ENCODE results near the gene EGFLAM.
A peak's percentile ranks its signal among the peaks of the same experiment; 100 is the strongest.

EGFLAM gene

GRCh38 chr5:38241655-38242054 is 16.7 kb upstream of the EGFLAM start:
- Histone ChIP-seq H3K4me1 (ENCODE audit: control insufficient read depth, insufficient read depth, low read length) (no peaks in the 10 kb centered on the region), H3K27ac (ENCODE audit: insufficient read depth, low read depth, low read length, poor library complexity, severe bottlenecking) (no peak overlapping the region), H3K4me3 (ENCODE audit: insufficient read depth, low read depth, low read length) (no peak overlapping the region), H3K36me3 (ENCODE audit: control insufficient read depth, insufficient read depth, low read length) (no peaks in the 10 kb centered on the region), H3K9me3 (ENCODE audit: control insufficient read depth, low read length) (no peaks in the 10 kb centered on the region), H3K27me3 (ENCODE audit: control insufficient read depth, insufficient read depth, low read length, poor library complexity, severe bottlenecking) (no peaks in the 10 kb centered on the region)
- WGBS, 2 experiments = 79 to 90% methylated on average over 5 of the region's 5 CpGs

- Histone ChIP-seq H3K4me3 (ENCODE audit: insufficient read depth, low read depth, low read length) (no peak overlapping the region), H3K27me3 (ENCODE audit: control insufficient read depth, insufficient read depth, low read length, poor library complexity, severe bottlenecking) (no peaks in the 10 kb centered on the region), H3K36me3 (ENCODE audit: control insufficient read depth, insufficient read depth, low read length) (no peaks in the 10 kb centered on the region), H3K4me1 (ENCODE audit: control insufficient read depth, insufficient read depth, low read length) (no peaks in the 10 kb centered on the region), H3K9me3 (ENCODE audit: control insufficient read depth, low read length) (no peaks in the 10 kb centered on the region), H3K27ac (ENCODE audit: insufficient read depth, low read depth, low read length, poor library complexity, severe bottlenecking) (no peak overlapping the region)
- 95 to 97% methylated on average over 6 of the region's 6 CpGs for WGBS, 2 experiments
Observed at GRCh38 chr5:38245307-38245706, 13.1 kb upstream of the EGFLAM start.

GRCh38 chr5:38249301-38249700 is 9.1 kb upstream of the EGFLAM start:
- Histone ChIP-seq H3K27ac (ENCODE audit: insufficient read depth, low read depth, low read length, poor library complexity, severe bottlenecking) (no peak overlapping the region), H3K4me3 (ENCODE audit: insufficient read depth, low read depth, low read length) (no peak overlapping the region), H3K4me1 (ENCODE audit: control insufficient read depth, insufficient read depth, low read length) (no peaks in the 10 kb centered on the region), H3K36me3 (ENCODE audit: control insufficient read depth, insufficient read depth, low read length) (no peaks in the 10 kb centered on the region), H3K9me3 (ENCODE audit: control insufficient read depth, low read length) (no peaks in the 10 kb centered on the region), H3K27me3 (ENCODE audit: control insufficient read depth, insufficient read depth, low read length, poor library complexity, severe bottlenecking) (no peaks in the 10 kb centered on the region)
- 42 to 46% methylated on average over 1 of the region's 1 CpG for WGBS, 2 experiments

- Histone ChIP-seq H3K4me3 (ENCODE audit: insufficient read depth, low read depth, low read length) (no peak overlapping the region), H3K4me1 (ENCODE audit: control insufficient read depth, insufficient read depth, low read length) (no peaks in the 10 kb centered on the region), H3K9me3 (ENCODE audit: control insufficient read depth, low read length) (no peaks in the 10 kb centered on the region), H3K36me3 (ENCODE audit: control insufficient read depth, insufficient read depth, low read length) (no peaks in the 10 kb centered on the region), H3K27ac (ENCODE audit: insufficient read depth, low read depth, low read length, poor library complexity, severe bottlenecking) (no peak overlapping the region), H3K27me3 (ENCODE audit: control insufficient read depth, insufficient read depth, low read length, poor library complexity, severe bottlenecking) (peaks cover under 1% of the 10 kb centered on the region)
- WGBS, 2 experiments = 92 to 100% methylated on average over 1 to 2 of the region's 2 CpGs
Observed at GRCh38 chr5:38249812-38250211, 8.5 kb upstream of the EGFLAM start.

- peaks cover 12% of the 10 kb centered on the region for H3K27me3 ChIP-seq (ENCODE audit: control insufficient read depth, insufficient read depth, low read length, poor library complexity, severe bottlenecking)
- H3K27ac ChIP-seq (ENCODE audit: insufficient read depth, low read depth, low read length, poor library complexity, severe bottlenecking) = no peak overlapping the region
- no peaks in the 10 kb centered on the region for H3K36me3 ChIP-seq (ENCODE audit: control insufficient read depth, insufficient read depth, low read length)
- H3K4me1 ChIP-seq (ENCODE audit: control insufficient read depth, insufficient read depth, low read length) = peaks cover 3% of the 10 kb centered on the region
- H3K4me3 ChIP-seq (ENCODE audit: insufficient read depth, low read depth, low read length) = no peak overlapping the region
- no peaks in the 10 kb centered on the region for H3K9me3 ChIP-seq (ENCODE audit: control insufficient read depth, low read length)
- 91 to 92% methylated on average over 8 of the region's 8 CpGs for WGBS, 2 experiments
Observed at GRCh38 chr5:38250763-38251448, 7.5 kb upstream of the EGFLAM start.

GRCh38 chr5:38253759-38254158 is 4.6 kb upstream of the EGFLAM start:
- H3K27me3 ChIP-seq (ENCODE audit: control insufficient read depth, insufficient read depth, low read length, poor library complexity, severe bottlenecking) = peaks cover 40% of the 10 kb centered on the region
- H3K4me3 ChIP-seq (ENCODE audit: insufficient read depth, low read depth, low read length) = no peak overlapping the region
- H3K4me1 ChIP-seq (ENCODE audit: control insufficient read depth, insufficient read depth, low read length) = peaks cover 20% of the 10 kb centered on the region
- H3K36me3 ChIP-seq (ENCODE audit: control insufficient read depth, insufficient read depth, low read length) = no peaks in the 10 kb centered on the region
- WGBS, 2 experiments = no CpG with 5 or more reads among the region's 1 CpG
- no peak overlapping the region for H3K27ac ChIP-seq (ENCODE audit: insufficient read depth, low read depth, low read length, poor library complexity, severe bottlenecking)
- no peaks in the 10 kb centered on the region for H3K9me3 ChIP-seq (ENCODE audit: control insufficient read depth, low read length)

GRCh38 chr5:38257308-38258041 is 884 bp upstream of the EGFLAM start:
- peak overlapping the region; percentile 50 for H3K27ac ChIP-seq (ENCODE audit: insufficient read depth, low read depth, low read length, poor library complexity, severe bottlenecking)
- H3K9me3 ChIP-seq (ENCODE audit: control insufficient read depth, low read length) = no peaks in the 10 kb centered on the region
- H3K36me3 ChIP-seq (ENCODE audit: control insufficient read depth, insufficient read depth, low read length) = no peaks in the 10 kb centered on the region
- H3K4me1 ChIP-seq (ENCODE audit: control insufficient read depth, insufficient read depth, low read length) = peaks cover 20% of the 10 kb centered on the region
- H3K27me3 ChIP-seq (ENCODE audit: control insufficient read depth, insufficient read depth, low read length, poor library complexity, severe bottlenecking) = peaks cover 76% of the 10 kb centered on the region
- peak overlapping the region; percentile 33 for H3K4me3 ChIP-seq (ENCODE audit: insufficient read depth, low read depth, low read length)
- WGBS, 2 experiments = 0 to 1% methylated on average over 42 of the region's 42 CpGs

GRCh38 chr5:38258042-38258318 is 379 bp upstream of the EGFLAM start:
- no peaks in the 10 kb centered on the region for H3K9me3 ChIP-seq (ENCODE audit: control insufficient read depth, low read length)
- H3K4me3 ChIP-seq (ENCODE audit: insufficient read depth, low read depth, low read length) = peak overlapping the region; percentile 33
- H3K36me3 ChIP-seq (ENCODE audit: control insufficient read depth, insufficient read depth, low read length) = no peaks in the 10 kb centered on the region
- peaks cover 20% of the 10 kb centered on the region for H3K4me1 ChIP-seq (ENCODE audit: control insufficient read depth, insufficient read depth, low read length)
- H3K27ac ChIP-seq (ENCODE audit: insufficient read depth, low read depth, low read length, poor library complexity, severe bottlenecking) = no peak overlapping the region
- WGBS, 2 experiments = 0 to 1% methylated on average over 13 of the region's 13 CpGs
- peaks cover 79% of the 10 kb centered on the region for H3K27me3 ChIP-seq (ENCODE audit: control insufficient read depth, insufficient read depth, low read length, poor library complexity, severe bottlenecking)

- no peaks in the 10 kb centered on the region for H3K36me3 ChIP-seq (ENCODE audit: control insufficient read depth, insufficient read depth, low read length)
- H3K9me3 ChIP-seq (ENCODE audit: control insufficient read depth, low read length) = no peaks in the 10 kb centered on the region
- H3K27ac ChIP-seq (ENCODE audit: insufficient read depth, low read depth, low read length, poor library complexity, severe bottlenecking) = no peak overlapping the region
- peaks cover 85% of the 10 kb centered on the region for H3K27me3 ChIP-seq (ENCODE audit: control insufficient read depth, insufficient read depth, low read length, poor library complexity, severe bottlenecking)
- peak overlapping the region; percentile 33 for H3K4me3 ChIP-seq (ENCODE audit: insufficient read depth, low read depth, low read length)
- H3K4me1 ChIP-seq (ENCODE audit: control insufficient read depth, insufficient read depth, low read length) = peaks cover 20% of the 10 kb centered on the region
- 17 to 20% methylated on average over 13 of the region's 13 CpGs for WGBS, 2 experiments
Observed at GRCh38 chr5:38259062-38259808, 876 bp downstream of the EGFLAM start.

- H3K4me1 ChIP-seq (ENCODE audit: control insufficient read depth, insufficient read depth, low read length) = peaks cover 20% of the 10 kb centered on the region
- 81 to 82% methylated on average over 6 of the region's 6 CpGs for WGBS, 2 experiments
- no peaks in the 10 kb centered on the region for H3K36me3 ChIP-seq (ENCODE audit: control insufficient read depth, insufficient read depth, low read length)
- H3K27ac ChIP-seq (ENCODE audit: insufficient read depth, low read depth, low read length, poor library complexity, severe bottlenecking) = no peak overlapping the region
- H3K4me3 ChIP-seq (ENCODE audit: insufficient read depth, low read depth, low read length) = no peak overlapping the region
- H3K9me3 ChIP-seq (ENCODE audit: control insufficient read depth, low read length) = no peaks in the 10 kb centered on the region
- peaks cover 90% of the 10 kb centered on the region for H3K27me3 ChIP-seq (ENCODE audit: control insufficient read depth, insufficient read depth, low read length, poor library complexity, severe bottlenecking)
Observed at GRCh38 chr5:38259809-38260160, 1.4 kb downstream of the EGFLAM start.

All from ectodermal cell (in vitro differentiated cells).